ENCODE data around the gene TRABD2B.

Gene TRABD2B

DNA sequence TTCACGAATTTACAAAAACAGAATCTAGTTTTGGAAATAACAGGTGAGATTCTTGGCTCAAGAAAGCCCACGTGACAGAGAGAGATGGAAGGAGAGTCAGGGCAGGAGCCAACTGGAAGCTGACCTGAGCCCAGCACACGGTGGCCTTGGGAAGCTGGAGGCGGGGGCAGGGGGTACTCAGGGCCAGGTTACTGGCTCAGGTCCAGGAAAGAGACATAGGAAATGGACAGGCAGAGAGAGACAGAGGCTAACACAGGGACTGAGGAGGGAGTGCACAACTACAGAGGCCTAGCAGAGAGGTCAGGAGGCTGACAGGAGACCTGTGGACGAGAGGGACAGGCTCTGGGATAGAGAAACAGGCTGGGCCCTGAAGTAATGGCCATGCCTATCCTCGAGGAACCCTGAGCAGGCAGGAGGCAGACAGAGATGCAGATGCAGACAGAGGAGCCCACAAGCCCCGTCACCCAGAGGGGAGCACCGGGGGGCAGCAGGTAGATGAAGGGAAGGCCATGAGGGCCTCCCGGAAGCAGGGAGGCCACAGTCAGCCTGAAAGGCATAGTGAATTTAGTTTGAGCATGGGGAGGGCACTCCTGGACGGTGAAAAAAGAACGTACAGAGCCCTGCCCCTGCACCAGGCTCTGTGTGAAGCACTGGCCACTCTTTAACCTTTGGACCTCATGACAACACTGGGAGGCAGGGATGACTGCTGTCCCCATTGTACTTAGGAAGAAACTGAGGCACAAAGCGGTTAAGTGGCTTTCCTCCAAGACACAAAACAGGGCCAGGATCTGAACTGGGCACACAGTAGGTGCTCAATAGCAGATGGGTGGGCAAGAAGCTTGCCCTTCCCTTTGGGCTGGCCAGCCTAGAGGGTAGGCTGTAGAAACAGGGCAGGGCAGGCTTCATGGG, 230.1 kb downstream of the TRABD2B start:
- no peak for DNase-seq

DNA sequence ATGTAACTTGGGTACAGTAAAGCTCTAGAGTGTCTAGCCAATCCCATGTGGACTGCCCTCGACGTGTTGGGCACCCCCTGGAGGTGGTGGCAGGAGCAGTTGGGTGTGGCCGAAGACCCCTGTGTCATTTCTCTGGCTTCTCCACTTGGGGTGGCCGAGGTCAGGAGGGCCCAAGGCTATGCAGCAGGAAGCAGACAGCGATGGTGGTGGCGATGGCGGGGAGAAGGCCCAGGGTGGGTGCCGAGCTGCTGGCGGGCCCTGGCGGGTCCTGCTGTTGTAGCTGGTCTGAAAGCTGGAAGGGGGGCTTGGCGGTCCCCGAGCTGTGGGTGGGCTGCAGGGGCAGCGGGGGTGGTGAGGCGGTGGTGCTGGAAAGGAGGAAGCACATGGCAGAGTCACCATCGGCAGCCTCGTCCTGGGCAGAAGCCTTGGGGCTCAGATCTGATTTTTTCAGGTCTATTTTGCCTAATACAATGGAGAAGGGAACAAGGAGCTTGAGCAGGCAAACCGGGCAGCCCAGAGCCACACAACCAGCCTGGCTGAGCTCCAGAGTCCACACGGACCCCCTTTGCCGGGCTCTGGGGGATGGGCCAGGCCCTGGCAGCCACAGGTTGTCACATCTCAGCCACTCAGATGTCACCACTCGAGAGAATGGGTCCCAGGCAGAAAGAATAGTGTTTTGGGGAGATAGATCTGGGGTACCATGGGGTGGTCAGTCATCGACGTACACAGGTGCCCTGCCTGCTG, 231.3 kb downstream of the TRABD2B start:
- DNase-seq = no peak

DNA sequence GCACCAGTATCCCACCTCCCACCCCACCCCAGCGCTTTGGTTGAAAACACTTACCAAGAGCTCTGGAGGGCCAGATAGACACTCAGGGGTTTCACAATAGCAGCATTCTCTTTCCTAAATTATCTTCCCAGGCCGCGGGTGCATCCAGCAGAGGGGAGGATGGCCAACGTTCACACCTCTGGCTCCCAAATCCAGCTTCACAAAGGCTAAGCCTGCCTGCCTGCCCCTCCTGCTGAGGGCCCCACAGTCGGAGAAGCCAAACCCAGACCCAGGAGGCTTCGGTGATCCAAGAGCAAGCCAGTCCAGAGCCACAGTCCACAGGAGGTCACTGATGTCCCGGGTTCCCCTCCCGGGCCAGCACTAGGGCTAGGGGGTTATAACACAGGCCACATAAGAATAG, 231.9 kb downstream of the TRABD2B start:
- no peak for DNase-seq

DNA sequence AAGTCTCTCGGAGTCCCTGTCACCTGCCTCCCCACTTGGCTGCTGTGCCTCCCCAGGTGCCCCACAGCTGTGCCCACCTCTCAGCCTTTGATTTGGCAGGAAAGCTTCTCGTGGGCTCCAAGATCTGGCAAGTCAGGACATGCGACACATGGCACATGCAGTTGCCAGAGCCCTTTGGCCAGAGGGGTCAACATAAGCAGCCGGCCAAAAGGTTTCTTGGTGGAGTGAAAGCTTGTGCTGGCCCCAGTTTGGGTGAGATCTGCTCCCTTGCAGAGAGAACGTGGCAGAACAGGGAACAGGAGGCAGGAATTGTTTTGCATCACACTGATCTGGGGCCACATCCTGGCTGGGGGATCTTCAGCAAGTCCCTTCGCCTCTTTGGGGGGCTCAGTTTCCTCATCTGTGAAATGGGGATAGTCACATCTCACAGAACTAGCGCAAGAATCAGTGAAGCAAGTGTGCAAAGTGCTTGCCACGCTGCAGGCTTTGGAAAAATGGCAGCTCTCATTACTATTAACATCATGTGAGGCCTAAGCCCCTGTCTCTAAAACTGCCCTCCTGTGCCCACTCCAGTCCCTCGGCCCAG, 232.6 kb downstream of the TRABD2B start:
- no peak for DNase-seq

DNA sequence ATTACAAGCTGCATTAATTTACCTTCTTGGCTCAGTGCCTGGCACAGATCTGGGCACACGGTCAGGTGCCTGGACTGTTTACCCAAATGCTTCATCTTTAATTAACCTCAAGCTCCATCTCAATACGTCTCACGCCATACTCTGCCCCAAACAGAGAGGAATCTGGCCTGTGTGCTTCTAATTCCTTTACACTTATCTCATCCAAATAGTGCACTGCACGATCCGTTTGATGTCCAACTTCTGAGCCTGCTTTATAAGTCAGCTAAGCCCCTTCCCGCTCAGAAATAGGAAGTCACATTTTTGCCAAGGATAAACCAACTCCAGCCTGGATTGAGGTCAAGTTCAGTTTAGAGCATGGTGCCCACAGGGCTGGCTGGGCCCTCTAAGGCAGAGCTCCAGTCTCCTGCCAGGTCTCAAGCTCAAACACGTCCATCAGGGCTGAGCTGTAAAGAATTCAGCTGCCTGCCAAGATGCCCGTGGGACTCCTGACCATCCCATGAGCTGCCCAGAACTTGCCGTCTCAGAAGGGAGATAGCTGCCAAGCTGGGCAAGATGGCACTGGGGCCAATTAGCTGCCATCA, 233.5 kb downstream of the TRABD2B start:
- DNase-seq = no peak

DNA sequence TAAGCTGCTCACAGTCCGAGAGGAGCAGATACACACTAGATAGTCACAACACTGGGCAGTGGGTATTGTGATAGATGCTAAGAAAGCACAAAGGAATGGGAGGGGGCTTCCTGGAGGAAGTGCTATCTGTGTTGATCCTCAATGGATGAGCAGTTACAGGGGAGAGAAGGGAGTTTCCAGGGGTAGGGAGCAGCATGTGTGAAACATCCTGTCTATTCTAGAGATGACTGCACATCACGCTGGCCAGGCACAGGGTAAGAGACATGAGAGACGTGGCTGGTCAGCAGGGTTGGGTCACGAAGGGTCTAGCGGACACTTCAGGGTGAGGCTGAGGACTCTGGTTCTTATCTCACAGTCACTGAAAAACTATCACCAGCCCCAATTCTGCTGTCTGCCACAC, 235.2 kb downstream of the TRABD2B start:
- no peak for DNase-seq

DNA sequence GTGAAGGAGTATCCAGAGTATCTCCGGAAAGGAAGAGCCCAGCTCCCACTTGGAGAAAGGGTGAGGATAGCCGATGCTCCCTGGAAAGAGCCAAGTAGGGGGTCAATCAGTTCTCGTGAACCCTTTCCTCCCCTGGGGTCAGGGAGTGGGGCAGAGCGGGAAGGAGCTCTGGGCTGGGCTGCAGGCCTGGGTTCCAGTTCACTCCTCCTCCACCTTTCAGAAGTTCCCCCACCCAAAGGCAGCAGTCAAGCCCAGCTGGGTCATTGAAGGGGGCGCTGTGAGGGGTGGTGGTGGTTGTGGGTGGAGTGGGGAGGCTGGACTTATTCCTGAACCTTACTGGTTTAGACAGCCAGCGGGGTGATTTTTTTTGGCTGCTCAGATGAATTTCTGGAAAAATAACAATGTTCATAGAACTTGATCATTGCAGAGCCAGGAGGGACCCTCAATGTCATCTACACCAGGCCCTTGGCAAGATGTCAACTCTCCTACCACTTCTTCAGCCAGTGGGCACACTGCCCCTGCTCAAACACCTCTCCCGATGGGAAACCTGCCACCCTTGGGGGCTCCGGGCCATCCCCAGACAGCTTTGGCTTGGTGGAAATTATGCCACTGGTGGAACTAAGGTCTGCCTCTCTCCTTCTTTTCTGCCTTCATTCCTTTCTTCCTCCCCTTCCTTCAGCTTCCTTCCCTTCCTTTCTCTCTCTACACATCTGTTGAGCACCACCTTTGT, 235.8 kb downstream of the TRABD2B start:
- DNase-seq = no peak

DNA sequence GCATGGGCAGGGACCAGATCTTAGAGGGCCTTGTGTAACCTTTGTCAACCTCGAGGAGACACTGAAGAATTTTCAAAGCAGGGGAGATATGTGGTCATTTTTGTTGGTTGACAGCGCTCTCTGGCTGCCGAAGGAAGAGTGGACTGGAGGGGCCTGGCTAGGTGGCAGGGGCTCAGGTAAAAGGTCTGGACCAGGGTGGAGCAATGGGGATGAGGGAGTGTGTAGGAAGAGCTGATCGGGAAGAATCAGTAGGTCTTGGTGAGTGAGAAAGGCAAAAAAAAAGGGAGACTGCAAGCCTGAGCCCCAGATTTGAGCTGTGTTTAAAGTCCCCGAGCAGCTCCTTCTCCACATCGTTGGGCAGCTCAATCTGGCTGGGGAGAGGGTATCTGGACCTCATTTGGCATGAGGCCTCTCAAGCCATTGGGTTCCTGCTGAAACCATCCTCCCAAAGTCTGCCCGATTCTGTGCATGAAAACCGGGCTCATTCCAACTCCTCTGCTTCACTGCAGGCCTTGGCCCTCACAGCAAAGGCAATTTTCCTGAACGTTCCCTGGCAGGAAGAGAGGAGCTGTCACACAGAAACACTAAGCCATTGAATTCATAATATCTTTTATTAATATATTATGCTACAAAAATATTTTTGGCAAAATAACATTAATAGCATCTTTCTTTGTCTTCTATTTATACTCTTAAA, 237.1 kb downstream of the TRABD2B start:
- DNase-seq = no peak

DNA sequence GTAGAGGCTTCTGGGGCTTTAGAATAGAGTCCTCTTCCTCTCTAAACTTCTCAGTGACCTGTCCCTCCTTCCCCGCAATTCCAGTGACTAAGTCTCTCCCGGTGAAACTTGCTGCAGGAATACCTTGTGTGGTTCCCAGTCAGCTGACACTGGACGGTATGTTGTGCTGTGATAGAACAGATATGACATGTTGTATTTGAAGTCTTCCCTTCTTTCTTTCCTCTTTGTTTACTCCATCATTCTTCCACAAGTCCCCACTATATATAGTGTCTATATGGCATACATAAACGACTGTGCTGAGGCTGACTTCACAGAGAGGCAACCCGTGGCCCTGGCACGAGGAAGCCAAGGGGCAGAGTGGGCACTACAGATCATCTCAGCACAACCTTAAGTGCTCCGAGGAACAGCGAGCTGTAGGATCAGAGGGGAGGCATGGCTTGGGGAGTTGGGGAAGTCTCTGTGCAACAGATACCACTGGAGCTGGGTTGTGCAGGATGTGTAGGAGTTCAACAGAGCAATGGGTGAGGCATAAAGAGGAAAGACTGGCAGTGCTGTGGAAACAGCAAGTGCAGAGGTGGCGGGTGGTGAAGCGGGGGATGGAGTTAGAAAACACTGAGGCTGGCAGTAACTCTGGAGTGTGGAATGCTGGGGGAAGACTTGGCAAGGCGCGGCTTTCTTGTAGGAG, 237.8 kb downstream of the TRABD2B start:
- no peak for DNase-seq

DNA sequence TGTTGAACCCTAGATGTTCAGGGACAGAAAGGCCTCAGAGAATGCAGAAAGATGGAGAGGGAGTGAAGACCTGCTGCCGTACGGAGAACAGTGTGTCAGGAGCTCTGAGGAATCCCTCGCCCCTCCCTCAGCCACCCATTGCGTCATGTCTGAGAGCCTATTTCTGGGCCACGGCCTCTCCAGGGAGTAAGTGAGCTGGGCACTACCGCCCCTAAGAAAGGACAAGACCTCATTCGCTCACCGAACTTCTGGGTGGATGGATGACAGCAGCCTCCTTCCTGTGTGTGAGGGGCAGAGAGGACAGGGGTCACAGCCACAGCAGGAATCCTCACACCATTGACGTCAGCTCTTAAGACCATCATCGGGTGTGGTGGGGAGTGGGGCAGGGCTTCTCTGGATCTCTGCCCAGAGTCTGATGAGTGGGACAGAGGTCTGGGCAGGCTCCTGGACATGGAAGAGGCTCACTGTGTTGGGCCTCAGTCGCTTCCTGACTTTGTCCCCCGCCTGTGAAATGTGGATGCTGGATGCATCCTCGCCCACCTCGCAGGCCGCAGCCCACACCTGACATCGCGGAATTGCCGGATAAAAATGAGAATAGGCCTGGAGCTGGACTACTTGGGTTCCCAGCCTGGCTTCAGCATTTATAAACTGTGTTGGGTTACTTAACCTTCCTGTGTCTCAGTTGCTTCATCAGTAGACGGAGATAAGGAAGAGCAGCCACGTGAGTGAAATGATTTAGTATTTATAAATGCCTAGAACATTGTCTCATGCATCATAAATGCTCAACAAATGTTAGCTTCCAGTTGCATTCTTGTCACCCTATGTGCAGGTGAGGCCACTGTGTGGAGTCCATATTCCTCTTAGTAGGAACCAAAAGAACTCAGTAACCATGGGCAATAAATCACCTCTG, 238.6 kb downstream of the TRABD2B start:
- no peak for DNase-seq

DNA sequence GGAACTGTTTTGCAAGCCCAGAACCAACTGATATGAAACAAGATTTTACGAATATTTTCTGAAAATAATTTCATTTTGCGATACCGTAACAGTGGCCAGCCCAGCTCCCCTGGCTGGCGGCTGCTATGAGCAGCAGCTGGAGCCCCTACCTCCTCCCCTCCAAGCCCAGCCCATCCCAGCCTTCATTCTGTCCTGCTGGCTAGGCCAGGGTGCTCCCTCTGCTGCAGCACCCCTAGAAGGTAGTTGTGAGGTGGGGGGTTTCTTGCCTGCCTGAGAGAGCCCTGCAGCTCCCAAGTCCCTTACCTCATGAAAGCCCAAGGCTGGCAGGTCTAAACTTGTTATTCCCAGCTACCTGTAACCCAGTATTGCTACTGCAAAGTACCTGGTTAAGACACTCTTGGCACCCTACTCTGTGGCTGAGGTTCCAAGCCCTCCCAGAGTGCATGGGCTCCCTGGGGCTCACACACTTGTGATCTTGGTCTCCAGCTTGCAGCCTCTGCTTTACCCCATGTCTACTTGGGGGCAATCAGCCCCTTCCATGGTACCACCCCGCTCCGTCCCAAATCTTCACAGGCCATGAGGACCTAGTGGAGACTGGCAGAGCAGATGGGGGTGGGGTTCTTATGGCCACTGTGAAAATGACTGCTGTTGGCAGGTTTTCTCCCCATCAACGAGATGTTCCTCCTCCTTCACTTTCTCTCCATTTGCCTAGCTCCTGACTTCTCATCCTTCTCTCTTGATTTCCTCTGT, 239.8 kb downstream of the TRABD2B start:
- DNase-seq = no peak

DNA sequence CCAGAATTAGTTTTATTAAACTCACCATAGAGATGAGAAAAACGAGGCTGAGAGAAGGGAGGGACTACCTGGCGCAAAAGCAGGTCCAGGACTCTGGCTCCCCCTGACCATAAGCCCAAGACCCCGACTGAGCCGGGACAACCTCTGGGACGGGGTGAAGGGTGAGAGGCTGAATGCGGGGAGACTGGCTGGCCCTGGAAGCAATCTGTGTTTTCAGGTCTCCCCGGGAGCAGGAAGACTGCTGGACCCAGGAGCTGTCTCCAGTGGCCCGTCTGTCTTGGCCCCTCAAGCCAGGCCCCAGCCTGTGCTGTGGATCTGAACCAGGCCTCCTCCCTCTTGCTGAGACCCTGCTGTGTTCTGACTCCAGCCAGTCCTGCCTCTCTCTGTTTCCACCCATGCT, 240.8 kb downstream of the TRABD2B start:
- no peak for DNase-seq

DNA sequence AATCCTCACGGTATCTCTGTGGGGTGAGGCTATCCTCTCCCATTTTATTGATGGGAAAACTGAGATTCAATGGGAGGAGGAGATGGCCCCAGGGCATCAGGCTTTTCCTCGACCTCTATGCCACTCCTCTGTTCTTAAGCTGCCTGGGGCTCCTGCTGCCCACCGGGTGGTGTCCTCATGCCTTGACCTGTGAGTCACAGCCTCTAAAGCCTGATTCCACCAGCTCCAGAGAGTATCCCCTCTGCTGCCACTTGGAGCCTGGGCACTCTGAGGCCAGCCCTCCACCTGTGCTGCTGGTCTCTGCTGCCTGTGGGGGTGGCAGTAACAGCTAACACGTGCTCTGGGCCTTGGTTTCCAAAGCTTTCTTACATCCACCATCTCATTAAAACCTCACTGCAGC, 241.2 kb downstream of the TRABD2B start:
- DNase-seq = no peak

DNA sequence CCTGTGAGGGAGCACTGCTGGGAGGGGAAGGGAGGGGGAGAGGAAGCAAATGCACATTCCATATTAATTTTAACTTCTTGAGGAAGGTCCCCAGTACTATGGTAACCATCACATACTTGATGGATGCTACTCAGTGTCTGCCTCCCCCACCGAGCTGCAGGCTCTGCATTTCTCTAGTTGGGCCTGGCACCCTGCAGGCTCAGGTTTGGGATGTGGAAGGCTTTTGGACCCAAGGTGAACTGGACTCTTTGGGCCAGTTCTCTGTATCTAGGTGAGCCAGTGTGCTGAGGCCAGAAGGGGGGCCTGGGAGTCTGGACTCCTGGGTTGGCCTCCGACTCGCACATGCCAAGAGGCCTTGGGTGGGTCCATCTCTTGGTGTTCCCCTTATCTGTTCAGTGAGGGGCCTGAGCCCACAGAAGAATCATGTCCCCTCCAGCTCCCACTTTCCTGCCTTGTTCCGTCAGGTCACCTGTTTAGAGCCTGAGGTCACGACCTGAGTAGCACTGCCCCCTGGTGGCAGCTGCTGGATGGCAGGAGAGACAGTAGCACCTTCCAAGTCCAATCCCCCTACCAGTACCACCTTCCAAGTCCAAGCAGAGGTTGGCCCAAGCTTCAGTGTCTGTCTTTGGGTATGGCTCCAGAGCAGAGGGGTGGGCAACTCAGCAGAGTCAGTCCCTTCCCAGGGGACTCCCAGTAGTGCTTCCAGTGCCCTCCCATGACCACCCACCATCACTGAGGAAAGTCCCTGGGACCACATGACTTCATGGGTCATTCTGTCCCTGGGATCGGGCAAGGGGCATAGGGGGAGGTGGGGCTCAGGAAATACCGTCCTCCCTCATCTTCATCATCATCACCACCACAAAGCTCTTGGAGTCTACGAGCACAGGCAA, 241.8 kb downstream of the TRABD2B start:
- peak; percentile 57 for DNase-seq

DNA sequence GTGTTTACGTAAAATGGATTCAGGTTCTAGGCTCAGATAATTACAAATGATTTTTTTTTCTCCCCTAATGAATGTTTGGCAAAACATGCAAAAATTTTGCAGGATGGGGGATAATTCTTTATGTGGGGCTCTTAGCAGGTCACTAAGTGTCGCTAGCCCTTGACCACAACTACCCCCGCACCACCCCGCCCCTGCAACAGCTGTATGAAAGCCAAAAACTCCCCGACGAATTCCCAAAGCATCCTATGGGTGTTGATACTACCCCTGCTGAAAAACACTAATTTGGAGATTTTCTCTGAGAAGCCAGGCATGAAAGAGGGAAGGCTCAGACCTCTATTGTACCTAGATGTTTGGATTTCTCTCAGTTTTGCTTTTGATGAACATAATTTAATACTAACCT, 243.0 kb downstream of the TRABD2B start:
- no peak for DNase-seq

DNA sequence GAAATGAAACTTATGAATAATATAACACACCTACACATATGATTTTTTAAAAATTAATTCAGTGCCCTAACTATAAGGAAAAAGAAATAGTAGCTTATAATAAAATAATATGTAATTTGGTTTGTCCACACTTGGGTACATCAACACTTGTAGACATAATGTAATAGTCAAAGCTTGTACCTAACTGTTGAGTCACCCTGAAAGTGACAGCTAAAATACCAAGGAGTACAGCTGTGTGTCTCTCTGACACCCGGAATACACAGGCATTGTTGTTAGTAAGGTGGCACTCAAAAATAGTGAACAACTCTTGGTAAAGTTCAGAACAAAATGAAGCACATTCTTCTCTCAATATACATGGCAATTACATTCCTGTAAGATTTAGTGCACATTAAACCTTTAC, 243.4 kb downstream of the TRABD2B start:
- no peak for DNase-seq

DNA sequence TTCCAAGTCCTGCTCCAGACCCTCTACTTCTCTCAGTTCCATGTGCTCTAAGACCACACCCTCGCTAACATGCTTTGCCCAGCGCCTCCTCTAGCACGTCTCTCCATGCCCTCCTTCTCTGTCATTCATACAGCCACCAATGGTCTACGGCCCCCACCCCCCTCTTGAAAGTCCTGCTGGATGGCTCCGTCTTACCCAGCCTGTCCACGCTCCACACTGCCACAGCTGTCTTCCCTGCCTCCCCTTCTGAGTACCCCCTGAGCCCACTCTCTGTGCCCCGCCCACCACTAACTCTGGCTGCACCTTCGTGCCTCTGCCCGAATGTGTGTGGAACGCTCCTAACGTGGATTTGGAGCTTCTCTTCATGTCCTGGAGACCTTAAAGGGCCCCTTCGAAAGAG, 244.6 kb downstream of the TRABD2B start:
- no peak for DNase-seq

DNA sequence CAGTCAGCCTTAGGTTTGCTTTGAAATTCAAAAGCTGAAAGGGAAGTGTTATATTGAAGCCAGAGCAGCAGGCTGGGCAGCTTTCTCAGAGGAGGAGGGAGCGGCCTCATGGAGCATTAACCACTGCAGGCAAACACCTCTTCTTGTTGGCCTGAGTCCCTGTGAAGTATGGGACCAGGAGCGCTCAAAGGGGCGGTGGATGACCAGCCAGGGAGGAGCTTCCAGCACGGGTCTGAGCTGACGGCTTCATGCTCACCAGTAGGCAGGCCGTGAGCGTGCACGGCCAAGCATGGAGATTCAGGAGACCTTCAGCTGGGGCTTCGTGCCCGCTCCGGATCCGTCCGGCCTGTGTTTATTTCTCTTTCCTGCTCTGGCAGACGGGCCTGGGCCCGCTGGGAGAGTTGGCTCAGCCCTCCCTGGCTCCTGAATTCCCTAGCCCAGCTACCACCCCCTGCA, 245.2 kb downstream of the TRABD2B start:
- no peak for DNase-seq

DNA sequence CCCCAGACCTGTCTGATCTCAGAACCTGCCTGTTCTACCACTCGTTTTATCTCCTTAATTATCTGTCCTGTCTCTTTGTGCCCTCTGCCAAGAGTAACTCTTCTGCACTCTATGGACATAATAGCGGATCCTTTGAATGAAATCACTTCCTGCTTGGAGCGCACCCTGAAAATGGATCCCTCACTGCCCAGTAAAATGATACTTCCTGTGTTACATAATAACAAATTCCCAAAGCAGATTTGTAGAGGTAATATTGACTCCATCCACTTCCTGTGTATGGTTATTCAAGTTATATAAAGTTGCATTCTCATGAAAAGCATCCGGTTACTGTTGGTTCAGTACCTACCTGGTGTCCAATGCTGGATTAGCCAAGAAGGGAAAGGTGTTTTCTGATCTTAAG, 246.0 kb downstream of the TRABD2B start:
- DNase-seq = no peak

Measured in stimulated activated CD4-positive, alpha-beta T cell treated with anti-CD3 and anti-CD28 coated beads, Interleukin-1b, Interleukin-23, amount 100 ng/mL, for 48 hours (primary cell).